ENCODE measurements around the gene BCAS4. TPM values are rescaled to one million over a fixed set of nuclear protein-coding genes. Genes with fewer than 3 reads are reported as not detected.

Gene BCAS4
- total RNA-seq, 1 donor from 2014 or later: 4.3 TPM

GRCh38 chr20:50821257-50821921 is 26.5 kb downstream of the BCAS4 start:
- Histone ChIP-seq H3K9me3 (no peaks in the 10 kb centered on the region), H3K27me3 (no peaks in the 10 kb centered on the region), H3K36me3 (no peaks in the 10 kb centered on the region), H3K4me3 (no peak overlapping the region), H3K4me1 (no peaks in the 10 kb centered on the region), H3K27ac (no peak overlapping the region)
- no peak for TF ChIP-seq CTCF (IDR thresholded peaks at IDR 0.05)
- DNase-seq (no peak), ATAC-seq (no peak)
- intact Hi-C loops (cut with DNase I): no loop called here

- intact Hi-C loops (cut with DNase I): no loop called here
- no peak for DNase-seq
- TF ChIP-seq CTCF (IDR thresholded peaks at IDR 0.05): no peak
- Histone ChIP-seq H3K27me3 (no peaks in the 10 kb centered on the region), H3K27ac (no peak overlapping the region), H3K9me3 (no peaks in the 10 kb centered on the region), H3K36me3 (no peaks in the 10 kb centered on the region), H3K4me1 (no peaks in the 10 kb centered on the region), H3K4me3 (no peak overlapping the region)
- ATAC-seq: no peak
Measured at GRCh38 chr20:50821994-50822393, 27.1 kb downstream of the BCAS4 start.

- no peaks in the 10 kb centered on the region for H3K27me3 ChIP-seq
- H3K36me3 ChIP-seq: no peaks in the 10 kb centered on the region
- H3K9me3 ChIP-seq: no peaks in the 10 kb centered on the region
- no peaks in the 10 kb centered on the region for H3K4me1 ChIP-seq
- no peak overlapping the region for H3K27ac ChIP-seq
- DNase-seq (no peak), ATAC-seq (no peak)
- H3K4me3 ChIP-seq: no peak overlapping the region
- intact Hi-C loops (cut with DNase I): no loop called here
- no peak for TF ChIP-seq CTCF (IDR thresholded peaks at IDR 0.05)
Measured at GRCh38 chr20:50823319-50823718, 28.5 kb downstream of the BCAS4 start.

- intact Hi-C loops (cut with DNase I): no loop called here
- no peak for TF ChIP-seq CTCF (IDR thresholded peaks at IDR 0.05)
- no peaks in the 10 kb centered on the region for H3K27me3 ChIP-seq
- H3K4me3 ChIP-seq: no peak overlapping the region
- H3K9me3 ChIP-seq: no peaks in the 10 kb centered on the region
- DNase-seq: no peak
- H3K36me3 ChIP-seq: no peaks in the 10 kb centered on the region
- peak; percentile 39 for ATAC-seq
- no peak overlapping the region for H3K27ac ChIP-seq
- no peaks in the 10 kb centered on the region for H3K4me1 ChIP-seq
Measured at GRCh38 chr20:50824137-50824536, 29.3 kb downstream of the BCAS4 start.

DNA sequence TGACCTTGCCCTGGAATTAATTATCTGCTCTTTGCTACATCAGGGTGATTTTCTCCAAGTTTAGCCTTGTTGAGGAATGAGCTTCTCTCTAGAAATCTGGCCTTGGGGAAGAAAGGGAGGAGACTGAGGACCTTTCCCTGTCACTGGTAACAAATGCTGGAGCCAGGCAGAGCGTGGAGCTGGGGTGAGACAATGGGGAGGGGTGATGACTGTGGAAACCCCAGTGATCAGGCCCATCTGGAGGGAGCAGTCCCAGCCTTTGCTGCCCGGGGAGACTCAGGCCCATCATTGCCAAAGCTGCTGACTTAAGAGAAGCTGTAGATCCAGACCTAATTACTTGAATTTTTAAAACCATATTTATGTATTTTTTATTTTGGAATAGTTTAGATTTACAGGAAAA is 31.3 kb downstream of the BCAS4 start:
- H3K4me1 ChIP-seq: no peaks in the 10 kb centered on the region
- DNase-seq: no peak
- no peak for TF ChIP-seq CTCF (IDR thresholded peaks at IDR 0.05)
- no peaks in the 10 kb centered on the region for H3K9me3 ChIP-seq
- intact Hi-C loops (cut with DNase I): no loop called here
- H3K4me3 ChIP-seq: no peak overlapping the region
- H3K27ac ChIP-seq: no peak overlapping the region
- peak; percentile 40 for ATAC-seq
- no peaks in the 10 kb centered on the region for H3K27me3 ChIP-seq
- no peaks in the 10 kb centered on the region for H3K36me3 ChIP-seq
